Measurements from ENCODE around the gene PRH1.

Gene PRH1

GRCh38 chr12:10900972-10901371 is 16.9 kb upstream of the PRH1 start:
- Histone ChIP-seq H3K4me3 (no peak overlapping the region), H3K9me3 (ENCODE audit: low read depth, low read length) (peaks cover 3% of the 10 kb centered on the region; the same call in 1 of the 2 replicates), H3K27ac (no peak overlapping the region), H3K9ac (ENCODE audit: insufficient read length) (no peak overlapping the region), H3K36me3 (ENCODE audit: insufficient read depth, low read length) (no peaks in the 10 kb centered on the region)
- TF ChIP-seq EZH2 (IDR thresholded peaks at IDR 0.05) (no peak), POLR2AphosphoS5 (IDR thresholded peaks at IDR 0.05; ENCODE audit: borderline replicate concordance, low read depth, low read length) (no peak), FOXP2 (optimal IDR thresholded peaks at IDR 0.05; ENCODE audit: control extremely low read depth, extremely low read length, insufficient read depth) (no peak)
- DNase-seq (ENCODE audit: low read depth, low spot score), result no peak

GRCh38 chr12:10900530-10900929 is 16.5 kb upstream of the PRH1 start:
- H3K27ac ChIP-seq, result no peak overlapping the region
- DNase-seq (ENCODE audit: low read depth, low spot score), result no peak
- H3K36me3 ChIP-seq (ENCODE audit: insufficient read depth, low read length), result no peaks in the 10 kb centered on the region
- H3K9ac ChIP-seq (ENCODE audit: insufficient read length), result no peak overlapping the region
- H3K9me3 ChIP-seq (ENCODE audit: low read depth, low read length), result peaks cover 3% of the 10 kb centered on the region; the same call in 1 of the 2 replicates
- no peak overlapping the region for H3K4me3 ChIP-seq
- TF ChIP-seq FOXP2 (optimal IDR thresholded peaks at IDR 0.05; ENCODE audit: control extremely low read depth, extremely low read length, insufficient read depth) (no peak), POLR2AphosphoS5 (IDR thresholded peaks at IDR 0.05; ENCODE audit: borderline replicate concordance, low read depth, low read length) (no peak), EZH2 (IDR thresholded peaks at IDR 0.05) (no peak)

- Histone ChIP-seq H3K9me3 (ENCODE audit: low read depth, low read length) (no peaks in the 10 kb centered on the region), H3K4me3 (no peak overlapping the region), H3K9ac (ENCODE audit: insufficient read length) (no peak overlapping the region), H3K27ac (no peak overlapping the region), H3K36me3 (ENCODE audit: insufficient read depth, low read length) (no peaks in the 10 kb centered on the region)
- no peak for DNase-seq (ENCODE audit: low read depth, low spot score)
- no peak for TF ChIP-seq EZH2 (IDR thresholded peaks at IDR 0.05)
- TF ChIP-seq FOXP2 (optimal IDR thresholded peaks at IDR 0.05; ENCODE audit: control extremely low read depth, extremely low read length, insufficient read depth), result no peak
- no peak for TF ChIP-seq POLR2AphosphoS5 (IDR thresholded peaks at IDR 0.05; ENCODE audit: borderline replicate concordance, low read depth, low read length)
These were observed 12.8 kb upstream of the PRH1 start for GRCh38 chr12:10896854-10897253.

- Histone ChIP-seq H3K36me3 (ENCODE audit: insufficient read depth, low read length) (no peaks in the 10 kb centered on the region), H3K9ac (ENCODE audit: insufficient read length) (no peak overlapping the region), H3K27ac (no peak overlapping the region), H3K9me3 (ENCODE audit: low read depth, low read length) (no peaks in the 10 kb centered on the region), H3K4me3 (no peak overlapping the region)
- no peak for DNase-seq (ENCODE audit: low read depth, low spot score)
- TF ChIP-seq POLR2AphosphoS5 (IDR thresholded peaks at IDR 0.05; ENCODE audit: borderline replicate concordance, low read depth, low read length) (no peak), EZH2 (IDR thresholded peaks at IDR 0.05) (no peak), FOXP2 (optimal IDR thresholded peaks at IDR 0.05; ENCODE audit: control extremely low read depth, extremely low read length, insufficient read depth) (no peak)
These were observed 7.9 kb upstream of the PRH1 start for GRCh38 chr12:10891937-10892336.

GRCh38 chr12:10889226-10889625 is 5.2 kb upstream of the PRH1 start:
- no peaks in the 10 kb centered on the region for H3K36me3 ChIP-seq (ENCODE audit: insufficient read depth, low read length)
- H3K27ac ChIP-seq, result no peak overlapping the region
- H3K4me3 ChIP-seq, result no peak overlapping the region
- H3K9me3 ChIP-seq (ENCODE audit: low read depth, low read length), result no peaks in the 10 kb centered on the region
- no peak for TF ChIP-seq POLR2AphosphoS5 (IDR thresholded peaks at IDR 0.05; ENCODE audit: borderline replicate concordance, low read depth, low read length)
- DNase-seq (ENCODE audit: low read depth, low spot score), result no peak
- no peak overlapping the region for H3K9ac ChIP-seq (ENCODE audit: insufficient read length)

- H3K9ac ChIP-seq (ENCODE audit: insufficient read length), result no peak overlapping the region
- TF ChIP-seq FOXP2 (optimal IDR thresholded peaks at IDR 0.05; ENCODE audit: control extremely low read depth, extremely low read length, insufficient read depth), result no peak
- TF ChIP-seq EZH2 (IDR thresholded peaks at IDR 0.05), result no peak
- no peak overlapping the region for H3K27ac ChIP-seq
- no peak overlapping the region for H3K4me3 ChIP-seq
- no peaks in the 10 kb centered on the region for H3K9me3 ChIP-seq (ENCODE audit: low read depth, low read length)
- H3K36me3 ChIP-seq (ENCODE audit: insufficient read depth, low read length), result peaks cover 5% of the 10 kb centered on the region; the same call in 1 of the 2 replicates
- no peak for DNase-seq (ENCODE audit: low read depth, low spot score)
These were observed 10.7 kb downstream of the PRH1 start for GRCh38 chr12:10873378-10873777.

- no peaks in the 10 kb centered on the region for H3K9me3 ChIP-seq (ENCODE audit: low read depth, low read length)
- H3K4me3 ChIP-seq, result no peak overlapping the region
- no peak overlapping the region for H3K27ac ChIP-seq
- no peaks in the 10 kb centered on the region for H3K36me3 ChIP-seq (ENCODE audit: insufficient read depth, low read length)
- no peak overlapping the region for H3K9ac ChIP-seq (ENCODE audit: insufficient read length)
- no peak for DNase-seq (ENCODE audit: low read depth, low spot score)
- no peak for TF ChIP-seq POLR2AphosphoS5 (IDR thresholded peaks at IDR 0.05; ENCODE audit: borderline replicate concordance, low read depth, low read length)
- TF ChIP-seq FOXP2 (optimal IDR thresholded peaks at IDR 0.05; ENCODE audit: control extremely low read depth, extremely low read length, insufficient read depth), result no peak
- TF ChIP-seq EZH2 (IDR thresholded peaks at IDR 0.05), result no peak
These were observed 16.7 kb downstream of the PRH1 start for GRCh38 chr12:10867381-10867780.

GRCh38 chr12:10863512-10864218 is 20.4 kb downstream of the PRH1 start:
- Histone ChIP-seq H3K36me3 (ENCODE audit: insufficient read depth, low read length) (peaks cover 5% of the 10 kb centered on the region; the same call in 1 of the 2 replicates), H3K9me3 (ENCODE audit: low read depth, low read length) (0 out of 2 replicates have a peak, but pooled peaks cover 4% of the 10 kb centered on the region), H3K9ac (ENCODE audit: insufficient read length) (no peak overlapping the region), H3K4me3 (no peak overlapping the region), H3K27ac (no peak overlapping the region)
- DNase-seq (ENCODE audit: low read depth, low spot score), result no peak
- TF ChIP-seq FOXP2 (optimal IDR thresholded peaks at IDR 0.05; ENCODE audit: control extremely low read depth, extremely low read length, insufficient read depth) (no peak), EZH2 (IDR thresholded peaks at IDR 0.05) (no peak), POLR2AphosphoS5 (IDR thresholded peaks at IDR 0.05; ENCODE audit: borderline replicate concordance, low read depth, low read length) (no peak)

GRCh38 chr12:10861366-10861765 is 22.7 kb downstream of the PRH1 start:
- no peak for DNase-seq (ENCODE audit: low read depth, low spot score)
- Histone ChIP-seq H3K9me3 (ENCODE audit: low read depth, low read length) (0 out of 2 replicates have a peak, but pooled peaks cover 4% of the 10 kb centered on the region), H3K27ac (no peak overlapping the region), H3K36me3 (ENCODE audit: insufficient read depth, low read length) (peaks cover 5% of the 10 kb centered on the region; the same call in 1 of the 2 replicates), H3K4me3 (no peak overlapping the region), H3K9ac (ENCODE audit: insufficient read length) (no peak overlapping the region)
- no peak for TF ChIP-seq FOXP2 (optimal IDR thresholded peaks at IDR 0.05; ENCODE audit: control extremely low read depth, extremely low read length, insufficient read depth)
- TF ChIP-seq EZH2 (IDR thresholded peaks at IDR 0.05), result no peak
- TF ChIP-seq POLR2AphosphoS5 (IDR thresholded peaks at IDR 0.05; ENCODE audit: borderline replicate concordance, low read depth, low read length), result no peak
